Left renal cortex interstitium (tissue), 4 donors: ENCODE data around the gene ICA1. TPM values are rescaled to one million over a fixed set of nuclear protein-coding genes. Genes with fewer than 3 reads are reported as not detected.
"Not testable (repeated sequence)": the region's sequence is repeated elsewhere in the genome, so short reads cannot be mapped to it uniquely, and the experiment has no call there.

Experiments
- DNase-seq, 4 donors: peaks; one replicate each; pipeline ENCODE4 v3.0.0-alpha.2; 2013; ENCODE audit warnings: low read depth in 4 of 4, low spot score in 2 of 4, missing footprints in 1 of 4
- polyA plus RNA-seq, 4 donors: library from polyadenylated mRNA; unstranded; fragments of 120-200 nt; gene quantifications; one replicate each; pipeline ENCODE4 v1.2.1, GENCODE V29; 2013; ENCODE audit not compliant: insufficient read length in 4 of 4

The ICA1 gene
- polyA plus RNA-seq, 4 donors, result 17.4 to 44.2 (median 27.3) TPM

DNA sequence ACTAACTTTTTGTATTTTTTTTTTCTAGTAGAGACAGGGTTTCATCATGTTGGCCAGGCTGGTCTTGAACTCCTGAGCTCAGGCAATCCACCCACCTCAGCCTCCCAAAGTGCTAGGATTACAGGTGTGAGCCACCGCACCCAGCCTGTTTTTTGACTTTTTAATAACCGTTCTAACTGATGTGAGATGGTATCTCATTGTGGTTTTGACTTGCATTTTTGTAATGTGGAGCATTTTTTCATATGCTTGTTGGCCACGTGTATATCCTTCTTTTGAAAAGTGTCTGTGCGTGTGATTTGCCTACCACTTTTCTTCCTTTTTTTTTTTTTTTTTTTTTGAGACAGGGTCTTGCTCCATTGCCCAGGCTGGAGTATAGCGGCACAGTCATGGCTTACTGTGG lies 198.7 kb downstream of the ICA1 start:
- not testable (repeated sequence) for DNase-seq

Other genes starting within 250 kb of the ICA1 start
- under 1 TPM in 3 of 4 donors, not detected in 1; 0.14 to 0.28 (median 0.25) TPM for gene NXPH1, start 171.4 kb upstream of the ICA1 start, polyA plus RNA-seq